Fibroblast of skin of left biceps (primary cell): ENCODE measurements around the gene WASF2.
"Not testable (repeated sequence)": the region's sequence is repeated elsewhere in the genome, so short reads cannot be mapped to it uniquely, and the experiment has no call there.

Experiments
- DNase-seq, 2 experiments: peaks; one replicate each; pipeline ENCODE4 v3.0.0-alpha.2; 2013; ENCODE audit warnings: low read depth in 2 of 2

The WASF2 gene

GRCh38 chr1:27427329-27427728 lies 62.6 kb downstream of the WASF2 start:
- DNase-seq, result no peak

GRCh38 chr1:27423709-27424108 lies 66.3 kb downstream of the WASF2 start:
- DNase-seq, result no peak

DNA sequence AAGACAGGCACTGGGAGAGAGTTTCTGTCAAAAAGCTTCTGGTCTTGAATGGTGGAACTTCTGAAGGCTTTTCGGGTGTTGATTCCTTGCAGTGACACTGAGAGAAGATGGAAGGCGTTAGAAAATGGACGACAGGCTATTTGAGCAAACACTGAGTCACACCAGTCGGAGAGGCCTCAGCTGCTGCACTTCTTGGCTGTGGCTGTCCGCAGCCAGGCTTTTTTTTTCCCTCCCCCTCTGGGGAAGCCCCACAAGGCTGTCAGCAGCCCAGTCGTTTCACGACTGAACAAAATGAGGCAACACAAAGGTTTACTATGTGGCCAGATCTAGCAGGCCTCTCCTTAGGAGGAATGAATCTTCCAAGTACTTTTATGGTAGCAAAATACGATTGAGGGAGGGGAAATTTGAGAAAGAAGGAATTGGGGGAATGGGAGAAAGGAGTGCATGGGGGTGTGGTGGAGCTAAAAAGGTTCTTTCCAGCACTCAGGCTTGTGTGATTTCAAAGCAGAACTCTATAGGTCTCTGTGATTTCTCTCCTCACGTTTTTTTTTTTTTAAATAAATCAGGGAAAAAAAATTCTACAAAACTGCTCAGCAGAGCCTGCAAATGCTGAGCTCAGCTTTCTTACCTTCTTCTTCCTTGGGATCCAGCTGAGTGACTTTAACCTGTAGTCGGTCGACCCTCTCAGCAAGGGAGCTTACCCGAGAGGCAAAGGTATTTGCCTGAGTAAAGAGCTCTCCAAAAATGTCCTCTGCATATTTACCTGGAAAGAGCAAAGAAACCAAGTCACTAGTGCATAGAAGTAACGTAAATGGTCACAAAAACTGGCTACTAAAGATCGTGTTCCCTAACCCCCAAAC lies 71.4 kb downstream of the WASF2 start:
- DNase-seq, result peak; percentile 76 to 83

- DNase-seq, result no peak
Observed at GRCh38 chr1:27417713-27418112, 72.3 kb downstream of the WASF2 start.

- peak in 1 of 2 experiments; percentile 28 for DNase-seq
Observed at GRCh38 chr1:27416387-27417111, 73.4 kb downstream of the WASF2 start.

DNA sequence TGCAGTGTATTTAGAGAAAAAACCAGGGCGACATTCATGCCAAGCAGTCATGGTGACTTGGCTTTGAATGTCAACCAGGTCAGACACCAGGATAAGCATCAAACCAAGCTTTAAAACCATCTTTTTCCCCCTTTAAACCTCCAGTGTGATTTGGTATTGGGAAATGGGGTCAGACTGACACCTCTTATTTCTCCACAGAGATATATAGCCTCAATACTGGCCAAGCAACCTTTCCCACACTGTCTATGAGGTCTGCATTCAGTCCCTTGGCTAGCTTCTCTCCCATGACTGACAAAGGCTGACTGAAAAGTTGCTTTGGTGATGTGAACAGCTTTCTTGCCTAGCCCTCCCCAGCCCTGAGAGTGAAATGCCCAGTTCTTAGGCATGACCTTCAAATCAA lies 75.9 kb downstream of the WASF2 start:
- no peak for DNase-seq

- no peak for DNase-seq
Observed at GRCh38 chr1:27413004-27413403, 77.0 kb downstream of the WASF2 start.

GRCh38 chr1:27412502-27412901 lies 77.5 kb downstream of the WASF2 start:
- DNase-seq, result no peak

- no peak for DNase-seq
Observed at GRCh38 chr1:27410709-27411108, 79.3 kb downstream of the WASF2 start.

- DNase-seq, result no peak
Observed at GRCh38 chr1:27409669-27410068, 80.3 kb downstream of the WASF2 start.

GRCh38 chr1:27408151-27408550 lies 81.8 kb downstream of the WASF2 start:
- DNase-seq, result no peak

- not testable (repeated sequence) for DNase-seq
Observed at GRCh38 chr1:27406791-27407190, 83.2 kb downstream of the WASF2 start.

DNA sequence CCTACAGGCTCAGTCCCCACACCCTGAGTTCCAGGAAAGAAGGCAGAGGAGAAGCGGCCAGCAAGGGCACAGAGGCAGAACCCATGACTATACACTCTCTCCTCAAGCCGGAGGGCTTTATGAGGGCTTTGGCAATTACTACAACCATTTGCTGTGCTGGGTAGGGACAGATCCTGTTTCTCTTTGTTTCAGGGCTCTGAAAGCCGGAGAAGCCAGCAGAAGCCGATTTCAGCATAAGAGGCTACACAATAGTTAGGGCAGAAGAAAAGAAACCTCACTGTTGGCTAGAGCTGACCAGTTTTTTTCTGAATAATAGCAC lies 83.6 kb downstream of the WASF2 start:
- DNase-seq, result no peak

- DNase-seq, result not testable (repeated sequence)
Observed at GRCh38 chr1:27405598-27406361, 84.2 kb downstream of the WASF2 start.

- peak in 1 of 2 experiments; percentile 56 for DNase-seq
Observed at GRCh38 chr1:27405074-27405473, 84.9 kb downstream of the WASF2 start.

- no peak for DNase-seq
Observed at GRCh38 chr1:27403931-27404330, 86.0 kb downstream of the WASF2 start.

DNA sequence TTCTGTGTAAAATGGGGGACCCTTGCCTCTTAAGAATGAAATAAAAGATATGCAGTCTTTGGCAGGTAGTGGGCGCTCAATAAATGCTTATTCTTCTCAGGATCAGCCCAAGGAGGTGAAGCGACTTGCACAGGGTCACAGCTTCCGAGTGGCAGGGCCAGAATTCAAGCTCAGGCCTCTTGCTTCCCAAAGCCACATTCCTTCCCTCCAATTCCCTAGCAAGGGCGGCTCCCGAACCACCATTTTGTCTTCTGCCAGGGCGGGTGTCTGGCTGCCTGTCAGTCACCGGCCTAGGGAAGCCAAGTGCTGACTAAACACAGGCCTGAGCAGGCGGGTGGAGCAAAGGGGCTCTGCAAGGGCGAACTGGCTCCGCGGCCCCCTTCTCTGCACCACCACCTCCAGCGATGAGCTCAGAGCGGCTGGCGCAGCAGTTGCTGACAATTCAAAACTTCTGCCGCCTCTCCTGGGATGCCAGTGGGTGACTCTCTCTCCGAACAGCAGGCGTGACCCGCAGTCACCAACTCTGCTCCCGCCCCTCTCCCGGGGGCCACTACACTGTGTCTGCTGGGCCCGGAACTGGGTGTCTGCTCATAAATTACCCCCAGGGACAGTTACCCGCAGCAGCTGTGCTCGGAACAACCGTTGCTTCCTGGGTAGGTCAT lies 86.8 kb downstream of the WASF2 start:
- DNase-seq, result no peak

GRCh38 chr1:27402349-27402754 lies 87.6 kb downstream of the WASF2 start:
- DNase-seq, result no peak

DNA sequence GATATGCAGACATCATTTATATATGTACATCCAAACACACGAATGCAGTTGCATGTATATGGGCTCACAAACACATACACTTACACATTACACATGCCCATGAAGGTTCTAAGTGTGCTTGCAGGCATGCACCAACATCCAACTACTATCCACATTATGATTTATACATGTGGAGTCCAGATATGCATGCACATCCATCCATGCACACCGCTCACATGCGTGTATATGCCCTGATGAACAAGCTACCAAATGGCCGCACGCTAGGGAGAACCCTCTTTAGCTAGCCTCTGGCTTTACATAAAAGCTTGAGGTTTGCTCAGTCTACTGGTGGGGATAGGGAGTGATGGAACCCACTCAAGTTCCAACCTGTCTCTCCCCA lies 89.0 kb downstream of the WASF2 start:
- DNase-seq, result no peak

- DNase-seq, result no peak
Observed at GRCh38 chr1:27400082-27400962, 89.6 kb downstream of the WASF2 start.
